HepG2 (cell line): ENCODE data around the gene RPTOR. TPM values are rescaled to one million over a fixed set of nuclear protein-coding genes. Genes with fewer than 3 reads are reported as not detected.

Source experiments
- AGO1 ChIP-seq: fragments of 200-400 bp; formaldehyde crosslinking; IDR thresholded peaks from 2 replicates; pipeline ENCODE4 v1.6.1; 2017; ENCODE audit warnings: mild to moderate bottlenecking, low read depth, low read length, moderate library complexity; ENCODE audit not compliant: poor library complexity, severe bottlenecking
- GABPB1 ChIP-seq: IDR thresholded peaks from 2 replicates; pipeline ENCODE4 v1.6.1; 2016; ENCODE audit warnings: mild to moderate bottlenecking, missing genetic modification reagents, moderate library complexity, missing compliant biosample characterization
- KAT8 ChIP-seq: IDR thresholded peaks from 2 replicates; pipeline ENCODE4 v1.6.1; 2016; ENCODE audit warnings: missing genetic modification reagents, missing compliant biosample characterization
- POLR2A ChIP-seq, 2 experiments: IDR thresholded peaks; 2 replicates each; pipeline ENCODE4 v1.6.1; 2011; ENCODE audit warnings: low read depth in 2 of 2, low read length in 2 of 2, mild to moderate bottlenecking in 1 of 2, moderate library complexity in 1 of 2; ENCODE audit not compliant: insufficient read depth in 1 of 2
- POLR2G ChIP-seq: fragments of 200-400 bp; formaldehyde crosslinking; IDR thresholded peaks from 2 replicates; pipeline ENCODE4 v1.6.1; 2018; ENCODE audit warnings: mild to moderate bottlenecking, low read depth, low read length, moderate library complexity
- ZFP82 ChIP-seq: sonication (generic); formaldehyde crosslinking; IDR thresholded peaks from 2 replicates; pipeline ENCODE4 v1.5.1; 2020; ENCODE audit warnings: mild to moderate bottlenecking, missing genetic modification reagents, borderline replicate concordance
- ZNF225 ChIP-seq: sonication (generic); formaldehyde crosslinking; IDR thresholded peaks from 2 replicates; pipeline ENCODE4 v1.4.0; 2020; ENCODE audit warnings: mild to moderate bottlenecking, missing genetic modification reagents
- polyA plus RNA-seq, 8 experiments: library from polyadenylated mRNA; depleted of rRNA in 3 of 8; stranded (reverse) in 7 of 8; unstranded in 1 of 8; fragments of >200 nt; fragmentation: Illumina TruSeq in 4 of 8; extraction: Trizol in 4 of 8; gene quantifications; 2 replicates each; pipeline versions ENCODE4 v1.2.1 to v1.2.3, GENCODE V29; 2011 to 2016; ENCODE audit warnings: low read depth in 4 of 8, missing spikeins in 1 of 8, mixed read lengths in 1 of 8; ENCODE audit not compliant: insufficient read depth in 1 of 8
- total RNA-seq, 5 experiments: library from RNA; depleted of rRNA; stranded (reverse); fragments of >200 nt; fragmentation: Illumina TruSeq; extraction: Trizol; gene quantifications; 2 replicates each; pipeline ENCODE4 v1.2.3, GENCODE V29; 2016; ENCODE audit warnings: low read depth in 1 of 5
- TF ChIP-seq, protein P1 (sequence below): sonication (generic); formaldehyde crosslinking; IDR thresholded peaks from 2 replicates; pipeline ENCODE4 v1.5.0; 2020; ENCODE audit warnings: mild to moderate bottlenecking, missing genetic modification reagents
- TF ChIP-seq, protein P2 (sequence below), 2 experiments: sonication (generic) in 1 of 2; formaldehyde crosslinking in 1 of 2; IDR thresholded peaks; 2 replicates each; pipeline versions ENCODE4 v1.6.1 to v1.9.0; 2014 to 2022; ENCODE audit warnings: antibody characterized with exemption in 1 of 2, borderline replicate concordance in 1 of 2, inconsistent platforms in 1 of 2, low read depth in 1 of 2, missing genetic modification reagents in 1 of 2

Gene RPTOR
- total and polyA plus RNA-seq, 2 of the 13 experiments (the other 11 are each of a cell fraction or from before 2014, with no cell fraction given): 6.6 to 25.3 TPM

- TF ChIP-seq, protein P1, sequence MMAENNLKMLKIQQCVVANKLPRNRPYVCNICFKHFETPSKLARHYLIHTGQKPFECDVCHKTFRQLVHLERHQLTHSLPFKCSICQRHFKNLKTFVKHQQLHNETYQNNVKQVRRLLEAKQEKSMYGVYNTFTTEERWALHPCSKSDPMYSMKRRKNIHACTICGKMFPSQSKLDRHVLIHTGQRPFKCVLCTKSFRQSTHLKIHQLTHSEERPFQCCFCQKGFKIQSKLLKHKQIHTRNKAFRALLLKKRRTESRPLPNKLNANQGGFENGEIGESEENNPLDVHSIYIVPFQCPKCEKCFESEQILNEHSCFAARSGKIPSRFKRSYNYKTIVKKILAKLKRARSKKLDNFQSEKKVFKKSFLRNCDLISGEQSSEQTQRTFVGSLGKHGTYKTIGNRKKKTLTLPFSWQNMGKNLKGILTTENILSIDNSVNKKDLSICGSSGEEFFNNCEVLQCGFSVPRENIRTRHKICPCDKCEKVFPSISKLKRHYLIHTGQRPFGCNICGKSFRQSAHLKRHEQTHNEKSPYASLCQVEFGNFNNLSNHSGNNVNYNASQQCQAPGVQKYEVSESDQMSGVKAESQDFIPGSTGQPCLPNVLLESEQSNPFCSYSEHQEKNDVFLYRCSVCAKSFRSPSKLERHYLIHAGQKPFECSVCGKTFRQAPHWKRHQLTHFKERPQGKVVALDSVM: no peak
- 0 out of 4 replicates have a peak, but pooled peaks of 1 of the 2 experiments have one; percentile 24 for TF ChIP-seq POLR2A (IDR thresholded peaks at IDR 0.05; ENCODE audit: insufficient read depth in 1 of 2, low read depth in 2 of 2, low read length in 2 of 2)
- peak; percentile 48 for TF ChIP-seq GABPB1
- TF ChIP-seq POLR2G: peak; percentile 59; the same call in 1 of the 2 replicates
- no peak for TF ChIP-seq ZFP82 (CRISPR knock-in tag)
- TF ChIP-seq KAT8 (CRISPR knock-in tag): 0 out of 2 replicates have a peak, but pooled peaks have one; percentile 19
- TF ChIP-seq ZNF225 (CRISPR knock-in tag): no peak
- TF ChIP-seq AGO1: peak; percentile 92
- TF ChIP-seq, protein P2, sequence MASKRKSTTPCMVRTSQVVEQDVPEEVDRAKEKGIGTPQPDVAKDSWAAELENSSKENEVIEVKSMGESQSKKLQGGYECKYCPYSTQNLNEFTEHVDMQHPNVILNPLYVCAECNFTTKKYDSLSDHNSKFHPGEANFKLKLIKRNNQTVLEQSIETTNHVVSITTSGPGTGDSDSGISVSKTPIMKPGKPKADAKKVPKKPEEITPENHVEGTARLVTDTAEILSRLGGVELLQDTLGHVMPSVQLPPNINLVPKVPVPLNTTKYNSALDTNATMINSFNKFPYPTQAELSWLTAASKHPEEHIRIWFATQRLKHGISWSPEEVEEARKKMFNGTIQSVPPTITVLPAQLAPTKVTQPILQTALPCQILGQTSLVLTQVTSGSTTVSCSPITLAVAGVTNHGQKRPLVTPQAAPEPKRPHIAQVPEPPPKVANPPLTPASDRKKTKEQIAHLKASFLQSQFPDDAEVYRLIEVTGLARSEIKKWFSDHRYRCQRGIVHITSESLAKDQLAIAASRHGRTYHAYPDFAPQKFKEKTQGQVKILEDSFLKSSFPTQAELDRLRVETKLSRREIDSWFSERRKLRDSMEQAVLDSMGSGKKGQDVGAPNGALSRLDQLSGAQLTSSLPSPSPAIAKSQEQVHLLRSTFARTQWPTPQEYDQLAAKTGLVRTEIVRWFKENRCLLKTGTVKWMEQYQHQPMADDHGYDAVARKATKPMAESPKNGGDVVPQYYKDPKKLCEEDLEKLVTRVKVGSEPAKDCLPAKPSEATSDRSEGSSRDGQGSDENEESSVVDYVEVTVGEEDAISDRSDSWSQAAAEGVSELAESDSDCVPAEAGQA (IDR thresholded peaks at IDR 0.05; ENCODE audit: low read depth): no peak
- TF ChIP-seq, protein P2 (CRISPR knock-in tag; IDR thresholded peaks at IDR 0.05; ENCODE audit: borderline replicate concordance): no peak
Observed at GRCh38 chr17:80969030-80969673, 424.5 kb downstream of the RPTOR start (continued).
